AG20443 (cell line): ENCODE results near the gene NEDD9.

Source experiments
- DNase-seq: peaks from one replicate; pipeline ENCODE4 v3.0.0; 2012; ENCODE audit warnings: low spot score, mixed read lengths

NEDD9 gene

GRCh38 chr6:11235062-11235461, 2.6 kb upstream of the NEDD9 start:
- DNase-seq, result no peak

GRCh38 chr6:11233673-11234573, 1.5 kb upstream of the NEDD9 start:
- no peak for DNase-seq

GRCh38 chr6:11232770-11233626, 530 bp upstream of the NEDD9 start:
- peak; percentile 30 for DNase-seq

GRCh38 chr6:11231564-11232192, 790 bp downstream of the NEDD9 start:
- peak; percentile 69 for DNase-seq

- no peak for DNase-seq
Measured at GRCh38 chr6:11231108-11231463, 1.4 kb downstream of the NEDD9 start.

- no peak for DNase-seq
Measured at GRCh38 chr6:11230158-11231107, 2.0 kb downstream of the NEDD9 start.

- DNase-seq, result no peak
Measured at GRCh38 chr6:11229655-11230046, 2.8 kb downstream of the NEDD9 start.

GRCh38 chr6:11228935-11229654, 3.4 kb downstream of the NEDD9 start:
- no peak for DNase-seq

- DNase-seq, result no peak
Measured at GRCh38 chr6:11227698-11228097, 4.8 kb downstream of the NEDD9 start.

- no peak for DNase-seq
Measured at GRCh38 chr6:11226005-11226404, 6.5 kb downstream of the NEDD9 start.

GRCh38 chr6:11224966-11225463, 7.5 kb downstream of the NEDD9 start:
- no peak for DNase-seq

GRCh38 chr6:11224252-11224965, 8.1 kb downstream of the NEDD9 start:
- no peak for DNase-seq

- DNase-seq, result no peak
Measured at GRCh38 chr6:11223286-11223864, 9.1 kb downstream of the NEDD9 start.

GRCh38 chr6:11222385-11223277, 9.8 kb downstream of the NEDD9 start:
- DNase-seq, result no peak

- no peak for DNase-seq
Measured at GRCh38 chr6:11221623-11222384, 10.7 kb downstream of the NEDD9 start.

GRCh38 chr6:11219400-11219834, 13.1 kb downstream of the NEDD9 start:
- no peak for DNase-seq

- no peak for DNase-seq
Measured at GRCh38 chr6:11218538-11219399, 13.7 kb downstream of the NEDD9 start.
